H1 (cell line): ENCODE results near the gene CLN6. TPM values are rescaled to one million over a fixed set of nuclear protein-coding genes. Genes with fewer than 3 reads are reported as not detected.

ENCODE experiments used
- CTCF ChIA-PET: fragments of 300-600 bp; sonication (Branson Sonifier 250); formaldehyde crosslinking; loops from one replicate; lab custom pipeline; 2021; ENCODE audit not compliant: partially characterized antibody; lab: Charles Lee
- POLR2A ChIA-PET: fragments of 300-600 bp; sonication (Branson Sonifier 250); formaldehyde crosslinking; loops from one replicate; lab custom pipeline; 2021; ENCODE audit warnings: inconsistent platforms; ENCODE audit not compliant: partially characterized antibody; lab: Charles Lee
- DNase-seq, 2 experiments: peaks; one replicate each; pipeline versions ENCODE4 v3.0.0 to v3.0.0-alpha.2; 2010 to 2022; ENCODE audit warnings: low spot score in 2 of 2, low read depth in 1 of 2, mixed read lengths in 1 of 2
- FAIRE-seq: peaks from 2 replicates; lab custom pipeline; 2011; peaks lifted over from hg19 to GRCh38; lab: Jason Lieb, UNC
- H2AFZ ChIP-seq: 2 replicates; pipeline ENCODE4 v1.8.1; 2012; ENCODE audit warnings: low read length, inconsistent platforms
- H2AK5ac ChIP-seq: 2 replicates; pipeline ENCODE4 v1.6.1; 2013; ENCODE audit warnings: low read depth, low read length
- H2BK120ac ChIP-seq: replicated peaks from 2 replicates; pipeline ENCODE3; 2013; ENCODE audit warnings: low read depth, low read length, inconsistent platforms
- H2BK12ac ChIP-seq: 2 replicates; pipeline ENCODE4 v1.6.1; 2013; ENCODE audit warnings: low read depth, low read length
- H2BK15ac ChIP-seq: 2 replicates; pipeline ENCODE4 v1.6.1; 2013; ENCODE audit warnings: low read length
- H2BK20ac ChIP-seq: 2 replicates; pipeline ENCODE4 v1.6.1; 2013; ENCODE audit warnings: low read length
- H2BK5ac ChIP-seq: 2 replicates; pipeline ENCODE4 v1.6.1; 2013; ENCODE audit warnings: low read depth, low read length
- H3K14ac ChIP-seq: 2 replicates; pipeline ENCODE4 v1.6.1; 2013; ENCODE audit warnings: inconsistent platforms; ENCODE audit not compliant: insufficient read length
- H3K18ac ChIP-seq: 2 replicates; pipeline ENCODE4 v1.6.1; 2013; ENCODE audit warnings: low read length; ENCODE audit errors: extremely low read depth
- H3K23ac ChIP-seq: 2 replicates; pipeline ENCODE4 v1.6.1; 2013; ENCODE audit warnings: inconsistent platforms; ENCODE audit not compliant: insufficient read length
- H3K23me2 ChIP-seq: 2 replicates; pipeline ENCODE4 v1.6.1; 2013; ENCODE audit warnings: low read depth, low read length
- H3K27ac ChIP-seq: 2 replicates; pipeline ENCODE4 v1.6.1; 2011; ENCODE audit warnings: low read depth, low read length, inconsistent platforms
- H3K27me3 ChIP-seq, 4 experiments: replicated peaks in 1 of 4; 1 replicate in 1 of 4; 2 replicates in 3 of 4; pipeline versions ENCODE4 v1.6.1 to v1.8.1; 2011 to 2013; ENCODE audit warnings: low read length in 3 of 4, mild to moderate bottlenecking in 3 of 4, inconsistent platforms in 2 of 4, mixed read lengths in 2 of 4, moderate library complexity in 1 of 4; ENCODE audit not compliant: control insufficient read depth in 3 of 4, insufficient read depth in 3 of 4; ENCODE audit errors: extremely low read depth in 1 of 4
- H3K36me3 ChIP-seq, 4 experiments: 2 replicates each; pipeline versions ENCODE4 v1.6.1 to v1.8.1; 2011 to 2013; ENCODE audit warnings: mild to moderate bottlenecking in 4 of 4, low read length in 3 of 4, moderate library complexity in 2 of 4, control low read depth in 1 of 4, inconsistent platforms in 1 of 4; ENCODE audit not compliant: insufficient read depth in 4 of 4, control insufficient read depth in 2 of 4
- H3K4ac ChIP-seq: replicated peaks from 2 replicates; pipeline ENCODE3; 2013; ENCODE audit warnings: low read length, low read depth, mixed read lengths, inconsistent platforms; ENCODE audit not compliant: insufficient read length
- H3K4me1 ChIP-seq, 4 experiments: replicated peaks in 1 of 4; 1 replicate in 1 of 4; 2 replicates in 3 of 4; pipeline versions ENCODE4 v1.6.1 to v1.8.1; 2011 to 2013; ENCODE audit warnings: low read length in 3 of 4, inconsistent platforms in 2 of 4, mixed read lengths in 1 of 4; ENCODE audit not compliant: insufficient read depth in 4 of 4, control insufficient read depth in 3 of 4
- H3K4me2 ChIP-seq, 2 experiments: 2 replicates each; pipeline versions ENCODE4 v1.6.1 to v1.8.1; 2011 to 2013; ENCODE audit warnings: low read depth in 2 of 2, low read length in 2 of 2, control low read depth in 1 of 2, inconsistent platforms in 1 of 2, mild to moderate bottlenecking in 1 of 2; ENCODE audit not compliant: insufficient read depth in 1 of 2
- H3K4me3 ChIP-seq, 4 experiments: fragments of 200-600, 300-600 bp in 1 of 4; sonication (generic), shearing (Covaris generic), sonication (Bioruptor Twin) in 1 of 4; 2 replicates each; pipeline versions ENCODE4 v1.5.1 to v1.8.1; 2011 to 2016; ENCODE audit warnings: low read length in 4 of 4, low read depth in 3 of 4, control low read depth in 2 of 4, inconsistent platforms in 2 of 4, mild to moderate bottlenecking in 2 of 4, mixed read lengths in 1 of 4, moderate library complexity in 1 of 4; ENCODE audit not compliant: insufficient read depth in 2 of 4; ENCODE audit errors: extremely low read depth in 1 of 4
- H3K56ac ChIP-seq: replicated peaks from 2 replicates; pipeline ENCODE3; 2013; ENCODE audit warnings: low read depth, mild to moderate bottlenecking, mixed read lengths, low read length, inconsistent platforms; ENCODE audit not compliant: insufficient read length
- H3K79me1 ChIP-seq: 2 replicates; pipeline ENCODE4 v1.6.1; 2013; ENCODE audit warnings: low read depth, low read length, control low read depth
- H3K79me2 ChIP-seq, 2 experiments: 2 replicates each; pipeline versions ENCODE4 v1.6.1 to v1.8.1; 2012 to 2013; ENCODE audit warnings: low read length in 2 of 2, mild to moderate bottlenecking in 2 of 2, inconsistent platforms in 1 of 2; ENCODE audit not compliant: insufficient read depth in 2 of 2, control insufficient read depth in 1 of 2
- H3K9ac ChIP-seq, 4 experiments: replicated peaks in 1 of 4; 1 replicate in 1 of 4; 2 replicates in 3 of 4; pipeline versions ENCODE4 v1.6.1 to v1.8.1; 2011 to 2013; ENCODE audit warnings: low read depth in 3 of 4, low read length in 3 of 4, control low read depth in 2 of 4, mild to moderate bottlenecking in 2 of 4, moderate library complexity in 2 of 4, inconsistent platforms in 1 of 4; ENCODE audit errors: extremely low read depth in 1 of 4
- H3K9me3 ChIP-seq, 2 experiments: 2 replicates each; pipeline versions ENCODE4 v1.6.1 to v1.8.1; 2012 to 2013; ENCODE audit warnings: mild to moderate bottlenecking in 2 of 2, moderate library complexity in 2 of 2, control low read depth in 1 of 2, inconsistent platforms in 1 of 2, low read depth in 1 of 2, low read length in 1 of 2, mixed read lengths in 1 of 2; ENCODE audit not compliant: insufficient read depth in 2 of 2
- H4K20me1 ChIP-seq, 2 experiments: replicated peaks in 1 of 2; 2 replicates each; pipeline versions ENCODE3 to v1.8.1; 2011 to 2013; ENCODE audit warnings: inconsistent platforms in 2 of 2, low read length in 2 of 2, mild to moderate bottlenecking in 1 of 2; ENCODE audit not compliant: insufficient read depth in 2 of 2, control insufficient read depth in 1 of 2
- H4K5ac ChIP-seq: 2 replicates; pipeline ENCODE4 v1.6.1; 2013; ENCODE audit warnings: low read length, low read depth, mixed read lengths, inconsistent platforms; ENCODE audit not compliant: insufficient read length
- H4K8ac ChIP-seq: 2 replicates; pipeline ENCODE4 v1.8.0; 2013; ENCODE audit warnings: mild to moderate bottlenecking, moderate library complexity, low read length, inconsistent platforms; ENCODE audit not compliant: insufficient read depth; ENCODE audit errors: extremely low read depth
- H4K91ac ChIP-seq: replicated peaks from 2 replicates; pipeline ENCODE3; 2013; ENCODE audit warnings: low read length, mixed read lengths, inconsistent platforms; ENCODE audit not compliant: insufficient read length
- ASH2L ChIP-seq: fragments of 200-600, 300-600 bp; sonication (generic); IDR thresholded peaks from one replicate; pipeline ENCODE4 v1.7.1; 2017; ENCODE audit warnings: low read length
- ATF2 ChIP-seq: IDR thresholded peaks from 2 replicates; pipeline ENCODE4 v1.6.1; 2012; ENCODE audit warnings: low read length, inconsistent platforms
- CBX5 ChIP-seq: fragments of 300-800, 300-1000 bp; sonication (generic); IDR thresholded peaks from 2 replicates; pipeline ENCODE4 v1.7.1; 2016; ENCODE audit warnings: antibody characterized with exemption, low read length, low read depth
- CTBP2 ChIP-seq: IDR thresholded peaks from 2 replicates; pipeline ENCODE4 v1.7.0; 2011; ENCODE audit warnings: borderline replicate concordance, mild to moderate bottlenecking, moderate library complexity, mixed read lengths, low read length; ENCODE audit not compliant: insufficient read depth, insufficient read length
- E2F6 ChIP-seq: IDR thresholded peaks from 2 replicates; pipeline ENCODE4 v1.6.1; 2012; ENCODE audit warnings: inconsistent platforms
- FOSL1 ChIP-seq: IDR thresholded peaks from 2 replicates; pipeline ENCODE4 v1.6.1; 2011; ENCODE audit warnings: mild to moderate bottlenecking, low read depth, low read length, moderate library complexity; ENCODE audit not compliant: insufficient read depth
- KDM1A ChIP-seq: fragments of 200-600, 300-600 bp; sonication (generic); IDR thresholded peaks from 2 replicates; pipeline ENCODE4 v1.7.1; 2016; ENCODE audit warnings: mild to moderate bottlenecking, low read length, borderline replicate concordance
- SIRT6 ChIP-seq: IDR thresholded peaks from one replicate; pipeline ENCODE4 v1.7.1; 2012; ENCODE audit warnings: low read length, inconsistent platforms
- TCF12 ChIP-seq: IDR thresholded peaks from 2 replicates; pipeline ENCODE4 v1.6.1; 2011; ENCODE audit warnings: low read depth, mild to moderate bottlenecking, low read length
- WGBS, 2 experiments: shearing (Covaris generic) in 1 of 2; methylation state at CpG; one replicate each; pipeline versions ENCODE4 v1.1.6 to v1.1.7; 2013 to 2015; ENCODE audit warnings: low lambda C conversion rate in 2 of 2, mixed read lengths in 2 of 2, inconsistent platforms in 1 of 2, low coverage in 1 of 2, missing lambda C conversion rate in 1 of 2; ENCODE audit not compliant: insufficient replicate concordance in 2 of 2, insufficient coverage in 1 of 2, insufficient read length in 1 of 2; ENCODE audit errors: extremely low coverage in 1 of 2, missing lambda C conversion rate in 1 of 2; 5-methylcytosine and 5-hydroxymethylcytosine counted together
- polyA plus RNA-seq, 7 experiments: library from polyadenylated mRNA; depleted of rRNA in 3 of 7; stranded (reverse) in 5 of 7; unstranded in 2 of 7; fragments of >200 nt in 5 of 7; fragments of 200-250 nt in 2 of 7; gene quantifications; 1 replicate in 5 of 7; 2 replicates in 1 of 7; 4 replicates in 1 of 7; pipeline versions ENCODE4 v1.2.1 to v1.2.3, GENCODE V29; 2011 to 2013; ENCODE audit warnings: missing spikeins in 2 of 7, mixed read lengths in 2 of 7
- total RNA-seq: library from RNA; stranded (reverse); fragmentation: NEBNext Ultra II Directional; extraction: Animal tissue kit (Norgen Biotek cat#: 25700); gene quantifications from 2 replicates; pipeline ENCODE4 v1.2.1, GENCODE V29; 2021

The CLN6 gene
- total and polyA plus RNA-seq, 2 of the 8 experiments (the other 6 are each of a cell fraction or from before 2014, with no cell fraction given) = 60.0 to 137 TPM

- H3K23ac ChIP-seq = no peak overlapping the region
- TF ChIP-seq CBX5 = no peak
- TF ChIP-seq ATF2 = no peak
- no peak for TF ChIP-seq KDM1A
- no peak for TF ChIP-seq E2F6
- TF ChIP-seq ASH2L = no peak
- TF ChIP-seq TCF12 = no peak
- TF ChIP-seq SIRT6 = no peak
- TF ChIP-seq CTBP2 = no peak
- TF ChIP-seq FOSL1 = no peak
These were observed 29.3 kb downstream of the CLN6 start for GRCh38 chr15:68200016-68200861.

More at GRCh38 chr15:68200016-68200861, 29.3 kb downstream of the CLN6 start:
- no peak overlapping the region for H3K14ac ChIP-seq
- no peak overlapping the region for H2AK5ac ChIP-seq
- H3K18ac ChIP-seq = no peak overlapping the region
- no peak overlapping the region for H3K4ac ChIP-seq
- 83% methylated on average over 16 of the region's 16 CpGs; no CpG with 5 or more reads in 1 of the 2 experiments for WGBS, 2 experiments
- POLR2A ChIA-PET = interaction anchor here (0.8 to 2.0 kb wide), 4 partner anchors 12 to 146 kb away, joined by 3 to 4 read pairs (median 3); partner anchors contain the start of genes CLN6 and PIAS1
- H3K4me2 ChIP-seq = no peak overlapping the region
- no peak overlapping the region for H3K56ac ChIP-seq
- no peak overlapping the region; the same call in 1 of the 2 replicates for H4K8ac ChIP-seq
- H3K36me3 ChIP-seq = no peaks in the 10 kb centered on the region
- no peak overlapping the region for H3K27ac ChIP-seq
- no peak overlapping the region for H2BK12ac ChIP-seq
- peaks cover 12 to 20% of the 10 kb centered on the region in 2 experiments for H4K20me1 ChIP-seq
- no peak overlapping the region for H3K4me3 ChIP-seq
- H3K79me1 ChIP-seq = peaks cover 2% of the 10 kb centered on the region; the same call in 1 of the 2 replicates
- H2BK20ac ChIP-seq = no peak overlapping the region
- H2AFZ ChIP-seq = no peak overlapping the region
- no peaks in the 10 kb centered on the region for H3K9me3 ChIP-seq
- H2BK15ac ChIP-seq = no peak overlapping the region
- no peak for DNase-seq
- H2BK5ac ChIP-seq = no peak overlapping the region
- 0 out of 4 replicates have a peak, but pooled peaks cover 0 to 2% of the 10 kb centered on the region in 2 experiments for H3K79me2 ChIP-seq
- H4K5ac ChIP-seq = no peak overlapping the region
- H3K27me3 ChIP-seq = no peaks in the 10 kb centered on the region
- no peak overlapping the region for H2BK120ac ChIP-seq
- no peak overlapping the region for H4K91ac ChIP-seq
- H3K23me2 ChIP-seq = no peaks in the 10 kb centered on the region
- CTCF ChIA-PET = interaction anchor here (0.6 to 11.6 kb wide), 3 partner anchors 10 to 349 kb away, joined by 3 to 101 read pairs (median 4); no protein-coding TSS in a partner anchor
- no peak for FAIRE-seq
- H3K9ac ChIP-seq = no peak overlapping the region
- peaks cover 0 to 20% (median 14%) of the 10 kb centered on the region in 4 experiments; a peak in 6 of 7 replicates for H3K4me1 ChIP-seq
